Hepatocyte (in vitro differentiated cells): ENCODE results near the gene SHISA6.

ENCODE experiments used
- CTCF ChIP-seq: fragments of 200-600 bp; sonication (generic); IDR thresholded peaks from 2 replicates; pipeline ENCODE4 v1.5.1; 2016; ENCODE audit warnings: antibody characterized with exemption, mild to moderate bottlenecking; ENCODE audit not compliant: poor library complexity
- EZH2phosphoT487 ChIP-seq: fragments of 200-600 bp; sonication (generic); IDR thresholded peaks from one replicate; pipeline ENCODE4 v1.6.1; 2018; ENCODE audit warnings: antibody characterized with exemption, mild to moderate bottlenecking, low read depth, moderate library complexity; ENCODE audit not compliant: unreplicated experiment, severe bottlenecking

GRCh38 chr17:11487469-11487868 is 246.5 kb downstream of the SHISA6 start:
- TF ChIP-seq CTCF, result no peak
- TF ChIP-seq EZH2phosphoT487, result no peak
